ENCODE measurements around the gene VN1R5. TPM values are rescaled to one million over a fixed set of nuclear protein-coding genes. Genes with fewer than 3 reads are reported as not detected.

The VN1R5 gene
- total RNA-seq, 2 donors from 2014 or later = not detected

GRCh38 chr1:247300491-247301175 is 44.8 kb downstream of the VN1R5 start:
- H3K36me3 ChIP-seq (ENCODE audit: control insufficient read depth, insufficient read depth, low read length) = peaks cover 78% of the 10 kb centered on the region
- no peak overlapping the region for H3K9ac ChIP-seq (ENCODE audit: extremely low read depth, low read length, poor library complexity, severe bottlenecking)
- H3K4me3 Mint-ChIP-seq = no peak overlapping the region
- peaks cover 31% of the 10 kb centered on the region for H3K4me1 Mint-ChIP-seq
- no peak for TF ChIP-seq CTCF (conservative IDR thresholded peaks at IDR 0.05)
- no peak for DNase-seq
- no peak overlapping the region for H3K27ac ChIP-seq (ENCODE audit: low read depth, low read length)
- H3K9me3 ChIP-seq (ENCODE audit: control insufficient read depth, low read length) = no peaks in the 10 kb centered on the region
- H3K27me3 ChIP-seq (ENCODE audit: control insufficient read depth, insufficient read depth, low read length, poor library complexity, severe bottlenecking) = no peaks in the 10 kb centered on the region
- H3K27ac Mint-ChIP-seq = no peak overlapping the region
- H3K4me3 ChIP-seq (ENCODE audit: low read length) = no peak overlapping the region
- WGBS, 2 experiments (ENCODE audit: insufficient coverage in 1 of 2, insufficient read length in 1 of 2) = 96 to 97% methylated on average over 38 to 47 of the region's 47 CpGs
- peaks cover 14% of the 10 kb centered on the region for H3K4me1 ChIP-seq (ENCODE audit: control insufficient read depth, insufficient read depth, low read length)
- no peaks in the 10 kb centered on the region for H3K27me3 Mint-ChIP-seq (ENCODE audit: insufficient read depth)
- peaks cover 22% of the 10 kb centered on the region for H3K9me3 Mint-ChIP-seq
- peaks cover 71% of the 10 kb centered on the region for H3K36me3 Mint-ChIP-seq (ENCODE audit: low read depth)

GRCh38 chr1:247301176-247301540 is 45.3 kb downstream of the VN1R5 start:
- H3K27me3 ChIP-seq (ENCODE audit: control insufficient read depth, insufficient read depth, low read length, poor library complexity, severe bottlenecking) = no peaks in the 10 kb centered on the region
- H3K4me1 ChIP-seq (ENCODE audit: control insufficient read depth, insufficient read depth, low read length) = peaks cover 14% of the 10 kb centered on the region
- no peaks in the 10 kb centered on the region for H3K9me3 ChIP-seq (ENCODE audit: control insufficient read depth, low read length)
- no peak overlapping the region for H3K27ac Mint-ChIP-seq
- WGBS, 2 experiments (ENCODE audit: insufficient coverage in 1 of 2, insufficient read length in 1 of 2) = 96 to 99% methylated on average over 12 to 17 of the region's 17 CpGs
- no peak overlapping the region for H3K4me3 ChIP-seq (ENCODE audit: low read length)
- no peak for TF ChIP-seq CTCF (conservative IDR thresholded peaks at IDR 0.05)
- H3K9ac ChIP-seq (ENCODE audit: extremely low read depth, low read length, poor library complexity, severe bottlenecking) = no peak overlapping the region
- no peak overlapping the region for H3K4me3 Mint-ChIP-seq
- H3K27me3 Mint-ChIP-seq (ENCODE audit: insufficient read depth) = no peaks in the 10 kb centered on the region
- H3K36me3 ChIP-seq (ENCODE audit: control insufficient read depth, insufficient read depth, low read length) = peaks cover 83% of the 10 kb centered on the region
- peaks cover 25% of the 10 kb centered on the region for H3K4me1 Mint-ChIP-seq
- peaks cover 75% of the 10 kb centered on the region for H3K36me3 Mint-ChIP-seq (ENCODE audit: low read depth)
- H3K9me3 Mint-ChIP-seq = peaks cover 22% of the 10 kb centered on the region
- DNase-seq = no peak
- H3K27ac ChIP-seq (ENCODE audit: low read depth, low read length) = no peak overlapping the region

- H3K4me1 Mint-ChIP-seq = peaks cover 12% of the 10 kb centered on the region
- H3K9me3 Mint-ChIP-seq = peaks cover 22% of the 10 kb centered on the region
- Histone ChIP-seq H3K9me3 (ENCODE audit: control insufficient read depth, low read length) (no peaks in the 10 kb centered on the region), H3K9ac (ENCODE audit: extremely low read depth, low read length, poor library complexity, severe bottlenecking) (no peak overlapping the region), H3K27ac (ENCODE audit: low read depth, low read length) (no peak overlapping the region), H3K4me1 (ENCODE audit: control insufficient read depth, insufficient read depth, low read length) (peaks cover 10% of the 10 kb centered on the region), H3K4me3 (ENCODE audit: low read length) (no peak overlapping the region), H3K27me3 (ENCODE audit: control insufficient read depth, insufficient read depth, low read length, poor library complexity, severe bottlenecking) (no peaks in the 10 kb centered on the region), H3K36me3 (ENCODE audit: control insufficient read depth, insufficient read depth, low read length) (peaks cover 93% of the 10 kb centered on the region)
- H3K4me3 Mint-ChIP-seq = no peak overlapping the region
- H3K27ac Mint-ChIP-seq = no peak overlapping the region
- WGBS, 2 experiments (ENCODE audit: insufficient coverage in 1 of 2, insufficient read length in 1 of 2) = 76 to 77% methylated on average over 5 of the region's 5 CpGs
- no peak for TF ChIP-seq CTCF (conservative IDR thresholded peaks at IDR 0.05)
- DNase-seq = no peak
- peaks cover 87% of the 10 kb centered on the region for H3K36me3 Mint-ChIP-seq (ENCODE audit: low read depth)
- no peaks in the 10 kb centered on the region for H3K27me3 Mint-ChIP-seq (ENCODE audit: insufficient read depth)
These were observed 47.3 kb downstream of the VN1R5 start for GRCh38 chr1:247303216-247303615.

Measured in endodermal cell (in vitro differentiated cells).